ENCODE measurements around the gene MBOAT7. TPM values are rescaled to one million over a fixed set of nuclear protein-coding genes. Genes with fewer than 3 reads are reported as not detected.

Gene MBOAT7
- total and polyA plus RNA-seq, 8 donors = 14.1 to 1,215 (median 48.7) TPM

GRCh38 chr19:54191811-54192453 lies 2.6 kb upstream of the MBOAT7 start:
- Histone ChIP-seq H3K27ac (peak overlapping the region; percentile 97 to 99 (median 99)), H3K4me3 (peak overlapping the region; percentile 75 to 93 (median 84)), H3K9me3 (no peaks in the 10 kb centered on the region), H3K36me3 (peaks cover 8 to 39% (median 30%) of the 10 kb centered on the region in 4 donors), H3K4me1 (peaks cover 26 to 40% (median 36%) of the 10 kb centered on the region in 4 donors), H3K27me3 (no peaks in the 10 kb centered on the region)
- intact Hi-C loops (cut with DNase I; ENCODE audit: low total_unique reads) = no loop called here
- TF ChIP-seq, protein P1, sequence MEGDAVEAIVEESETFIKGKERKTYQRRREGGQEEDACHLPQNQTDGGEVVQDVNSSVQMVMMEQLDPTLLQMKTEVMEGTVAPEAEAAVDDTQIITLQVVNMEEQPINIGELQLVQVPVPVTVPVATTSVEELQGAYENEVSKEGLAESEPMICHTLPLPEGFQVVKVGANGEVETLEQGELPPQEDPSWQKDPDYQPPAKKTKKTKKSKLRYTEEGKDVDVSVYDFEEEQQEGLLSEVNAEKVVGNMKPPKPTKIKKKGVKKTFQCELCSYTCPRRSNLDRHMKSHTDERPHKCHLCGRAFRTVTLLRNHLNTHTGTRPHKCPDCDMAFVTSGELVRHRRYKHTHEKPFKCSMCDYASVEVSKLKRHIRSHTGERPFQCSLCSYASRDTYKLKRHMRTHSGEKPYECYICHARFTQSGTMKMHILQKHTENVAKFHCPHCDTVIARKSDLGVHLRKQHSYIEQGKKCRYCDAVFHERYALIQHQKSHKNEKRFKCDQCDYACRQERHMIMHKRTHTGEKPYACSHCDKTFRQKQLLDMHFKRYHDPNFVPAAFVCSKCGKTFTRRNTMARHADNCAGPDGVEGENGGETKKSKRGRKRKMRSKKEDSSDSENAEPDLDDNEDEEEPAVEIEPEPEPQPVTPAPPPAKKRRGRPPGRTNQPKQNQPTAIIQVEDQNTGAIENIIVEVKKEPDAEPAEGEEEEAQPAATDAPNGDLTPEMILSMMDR (IDR thresholded peaks at IDR 0.05) = no peak
- TF ChIP-seq POLR2AphosphoS5 (IDR thresholded peaks at IDR 0.05) (no peak), EP300 (IDR thresholded peaks at IDR 0.05) (no peak), POLR2A (IDR thresholded peaks at IDR 0.05) (no peak)
- DNase-seq = no peak
- 56 to 62% (median 57%) methylated on average over 19 of the region's 19 CpGs for WGBS, 5 donors

- peak within 1 kb of the TSS; percentile 97 to 99 (median 99) for H3K27ac ChIP-seq
- 0 to 4% (median 1%) methylated on average over 23 to 77 of the region's 77 CpGs for WGBS, 5 donors
- H3K36me3 ChIP-seq = peaks cover 15 to 44% (median 36%) of the 10 kb centered on the region in 4 donors
- peak; percentile 91 to 97 for DNase-seq
- no peaks in the 10 kb centered on the region for H3K9me3 ChIP-seq
- peaks cover 28 to 45% (median 40%) of the 10 kb centered on the region in 4 donors for H3K4me1 ChIP-seq
- H3K4me3 ChIP-seq = peak within 1 kb of the TSS; percentile 75 to 93 (median 84)
- intact Hi-C loops (cut with DNase I; ENCODE audit: low total_unique reads) = no loop called here
- TF ChIP-seq POLR2AphosphoS5 (IDR thresholded peaks at IDR 0.05) (peak in 1 of 3 donors; percentile 68), POLR2A (IDR thresholded peaks at IDR 0.05) (no peak)
- H3K27me3 ChIP-seq = no peaks in the 10 kb centered on the region
Observed at GRCh38 chr19:54191011-54191810, 1.8 kb upstream of the MBOAT7 start, which contains the start of gene TSEN34. Gene TSEN34, plus strand, starts transcription at chr19:54191308. Its CDS starts 57 bp downstream, at chr19:54191365.

GRCh38 chr19:54190503-54191010 lies 1.2 kb upstream of the MBOAT7 start:
- peak overlapping the region; percentile 97 to 99 (median 99) for H3K27ac ChIP-seq
- WGBS, 5 donors = 0 to 1% (median 0%) methylated on average over 18 to 56 of the region's 56 CpGs

DNA sequence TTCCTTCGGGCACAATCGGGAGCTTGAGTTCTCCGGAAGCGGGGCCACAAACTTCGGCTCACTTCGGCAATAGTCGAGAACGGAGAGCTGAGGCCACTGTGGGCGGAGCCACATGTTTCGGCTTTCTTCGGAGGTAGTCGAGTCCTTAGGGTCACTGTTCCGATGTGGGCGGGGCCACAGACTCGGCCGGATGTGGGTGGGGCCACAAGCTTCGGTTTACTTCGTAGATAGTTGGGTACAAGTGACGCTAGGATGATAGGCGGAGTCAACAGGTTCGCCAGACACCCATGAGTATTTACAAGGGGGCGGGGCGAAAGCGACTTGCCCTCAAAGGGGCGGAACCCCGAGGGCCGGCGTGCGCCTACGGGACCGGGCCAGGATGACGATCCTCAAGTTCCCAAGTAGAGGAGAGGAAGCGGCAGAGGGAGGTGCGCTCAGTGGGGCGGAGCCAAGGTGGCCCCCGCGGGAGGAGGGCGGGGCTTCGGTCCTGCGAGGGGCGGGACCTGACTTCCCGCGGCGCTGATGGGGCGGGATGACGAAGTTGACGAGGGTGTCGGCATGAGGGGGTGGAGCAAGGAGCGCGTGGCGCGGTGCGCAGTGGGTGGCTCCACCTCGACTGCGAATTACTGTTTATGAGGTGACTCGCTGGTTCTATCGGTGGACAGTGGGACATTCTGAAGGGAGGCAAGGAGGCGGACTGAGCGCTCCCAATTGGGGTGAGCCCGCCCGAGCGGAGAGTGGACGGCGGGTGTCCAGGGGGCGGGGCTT lies 539 bp upstream of the MBOAT7 start:
- Histone ChIP-seq H3K9me3 (no peaks in the 10 kb centered on the region), H3K4me1 (peaks cover 28 to 45% (median 40%) of the 10 kb centered on the region in 4 donors), H3K27ac (peak overlapping the region; percentile 97 to 99 (median 99)), H3K27me3 (no peaks in the 10 kb centered on the region), H3K4me3 (peak overlapping the region; percentile 75 to 93 (median 84)), H3K36me3 (peaks cover 16 to 40% (median 33%) of the 10 kb centered on the region in 4 donors)
- TF ChIP-seq POLR2A (IDR thresholded peaks at IDR 0.05) (peak in 1 of 4 donors; percentile 23), POLR2AphosphoS5 (IDR thresholded peaks at IDR 0.05) (peak in 2 of 3 donors; percentile 78 to 82), EP300 (IDR thresholded peaks at IDR 0.05) (no peak)
- TF ChIP-seq, protein P1 (IDR thresholded peaks at IDR 0.05) = no peak
- intact Hi-C loops (cut with DNase I; ENCODE audit: low total_unique reads) = no loop called here
- peak; percentile 100 for DNase-seq
- WGBS, 5 donors = 0 to 1% (median 0%) methylated on average over 45 to 65 of the region's 65 CpGs

More at GRCh38 chr19:54190503-54191010, 1.2 kb upstream of the MBOAT7 start:
- Histone ChIP-seq H3K9me3 (no peaks in the 10 kb centered on the region), H3K4me1 (peaks cover 28 to 45% (median 40%) of the 10 kb centered on the region in 4 donors), H3K27me3 (no peaks in the 10 kb centered on the region), H3K4me3 (peak overlapping the region; percentile 75 to 93 (median 84)), H3K36me3 (peaks cover 16 to 46% (median 38%) of the 10 kb centered on the region in 4 donors)
- intact Hi-C loops (cut with DNase I; ENCODE audit: low total_unique reads) = no loop called here
- peak; percentile 100 for DNase-seq
- TF ChIP-seq POLR2AphosphoS5 (IDR thresholded peaks at IDR 0.05) = peak in 1 of 3 donors; percentile 53
- TF ChIP-seq POLR2A (IDR thresholded peaks at IDR 0.05) = no peak

Measured in stomach (tissue), 9 donors.